SU-DHL-6 (cell line): ENCODE measurements around the gene OVCH2.
A peak's percentile ranks its signal among the peaks of the same experiment; 100 is the strongest.

Experiments
- H2AFZ ChIP-seq: fragments of 200-600 bp; sonication (generic); 2 replicates; pipeline ENCODE4 v1.6.1; 2014; ENCODE audit warnings: low read depth, mild to moderate bottlenecking, moderate library complexity, mixed read lengths, antibody characterized with exemption, low read length; ENCODE audit not compliant: severe bottlenecking
- H3F3A ChIP-seq: fragments of 200-600 bp; shearing (Covaris generic); 2 replicates; pipeline ENCODE4 v1.6.0; 2016; ENCODE audit warnings: antibody characterized with exemption, mild to moderate bottlenecking; ENCODE audit not compliant: insufficient read depth
- H3K27ac ChIP-seq: fragments of 200-600 bp; sonication (generic); 2 replicates; pipeline ENCODE4 v1.5.1; 2016; ENCODE audit warnings: low read depth, mild to moderate bottlenecking, low read length, moderate library complexity, mixed read lengths
- H3K27me3 ChIP-seq: fragments of 200-600 bp; sonication (generic), shearing (Covaris generic); 2 replicates; pipeline ENCODE4 v1.6.0; 2014; ENCODE audit warnings: mild to moderate bottlenecking, low read length
- H3K36me3 ChIP-seq: fragments of 200-600 bp; sonication (generic); 2 replicates; pipeline ENCODE4 v1.6.1; 2014; ENCODE audit warnings: mild to moderate bottlenecking, low read length, mixed read lengths
- H3K4me2 ChIP-seq: fragments of 300-600, 200-600 bp; shearing (Covaris generic), sonication (generic); 2 replicates; pipeline ENCODE4 v1.6.0; 2014; ENCODE audit warnings: low read length, low read depth, mild to moderate bottlenecking; ENCODE audit not compliant: poor library complexity, severe bottlenecking
- H3K4me3 ChIP-seq: fragments of 200-600 bp; sonication (generic); 2 replicates; pipeline ENCODE4 v1.5.1; 2014; ENCODE audit warnings: antibody characterized with exemption, low read length, mild to moderate bottlenecking, mixed read lengths; ENCODE audit not compliant: insufficient read depth, poor library complexity, severe bottlenecking
- H3K79me2 ChIP-seq: fragments of 200-600 bp; sonication (generic); 2 replicates; pipeline ENCODE4 v1.6.1; 2014; ENCODE audit warnings: mild to moderate bottlenecking, low read length, moderate library complexity; ENCODE audit not compliant: insufficient read depth
- H3K9ac ChIP-seq: fragments of 200-600 bp; sonication (generic); 2 replicates; pipeline ENCODE4 v1.7.0; 2014; ENCODE audit warnings: mild to moderate bottlenecking, low read length
- H3K9me2 ChIP-seq: fragments of 200-600 bp; sonication (generic); replicated peaks from 2 replicates; pipeline ENCODE4 v1.6.1; 2014; ENCODE audit warnings: low read length; ENCODE audit not compliant: insufficient read depth
- H3K9me3 ChIP-seq: fragments of 200-600 bp; sonication (generic); 2 replicates; pipeline ENCODE4 v1.6.1; 2014; ENCODE audit warnings: low read length, mixed read lengths; ENCODE audit not compliant: insufficient read depth
- H4K20me1 ChIP-seq: fragments of 200-600 bp; sonication (generic); 2 replicates; pipeline ENCODE4 v1.6.1; 2014; ENCODE audit warnings: low read depth, mild to moderate bottlenecking, antibody characterized with exemption, low read length, moderate library complexity, mixed read lengths
- CTCF ChIP-seq: fragments of 200-600 bp; sonication (generic); IDR thresholded peaks from one replicate; pipeline ENCODE4 v1.5.1; 2017; ENCODE audit warnings: antibody characterized with exemption, mild to moderate bottlenecking, low read length, moderate library complexity; ENCODE audit not compliant: insufficient read depth, poor library complexity, severe bottlenecking
- EZH2phosphoT487 ChIP-seq: fragments of 200-600 bp; sonication (generic), shearing (Covaris generic); conservative IDR thresholded peaks from 2 replicates; pipeline ENCODE4 v1.6.1; 2018; ENCODE audit warnings: mild to moderate bottlenecking, antibody characterized with exemption, low read length, moderate library complexity, mixed read lengths

OVCH2 gene

GRCh38 chr11:7703740-7704139 lies 2.5 kb downstream of the OVCH2 start:
- H3K4me2 ChIP-seq, result no peak overlapping the region
- H3K27ac ChIP-seq, result no peak overlapping the region
- no peak overlapping the region for H3K4me3 ChIP-seq
- H3K9me3 ChIP-seq, result no peaks in the 10 kb centered on the region
- H3K79me2 ChIP-seq, result no peaks in the 10 kb centered on the region
- H3K9ac ChIP-seq, result no peak overlapping the region
- H4K20me1 ChIP-seq, result no peaks in the 10 kb centered on the region
- no peaks in the 10 kb centered on the region for H3F3A ChIP-seq
- no peaks in the 10 kb centered on the region for H3K9me2 ChIP-seq
- H3K27me3 ChIP-seq, result no peaks in the 10 kb centered on the region
- no peaks in the 10 kb centered on the region for H3K36me3 ChIP-seq
- TF ChIP-seq CTCF (no peak), EZH2phosphoT487 (no peak)
- no peak overlapping the region for H2AFZ ChIP-seq

- H3K27ac ChIP-seq, result no peak overlapping the region
- H3K27me3 ChIP-seq, result no peaks in the 10 kb centered on the region
- H3K9ac ChIP-seq, result no peak overlapping the region
- no peaks in the 10 kb centered on the region for H3F3A ChIP-seq
- TF ChIP-seq EZH2phosphoT487, result no peak
- no peak for TF ChIP-seq CTCF
- no peaks in the 10 kb centered on the region for H3K79me2 ChIP-seq
- H3K4me2 ChIP-seq, result no peak overlapping the region
- no peaks in the 10 kb centered on the region for H3K9me3 ChIP-seq
- H3K9me2 ChIP-seq, result no peaks in the 10 kb centered on the region
- H3K36me3 ChIP-seq, result no peaks in the 10 kb centered on the region
- no peak overlapping the region for H3K4me3 ChIP-seq
- no peak overlapping the region for H2AFZ ChIP-seq
- H4K20me1 ChIP-seq, result no peaks in the 10 kb centered on the region
These were observed 9.9 kb downstream of the OVCH2 start for GRCh38 chr11:7696424-7696823.

- Histone ChIP-seq H3K27me3 (no peaks in the 10 kb centered on the region), H3K27ac (no peak overlapping the region), H3K79me2 (no peaks in the 10 kb centered on the region), H3K9ac (no peak overlapping the region), H4K20me1 (no peaks in the 10 kb centered on the region), H2AFZ (peak overlapping the region; percentile 49), H3K9me3 (no peaks in the 10 kb centered on the region), H3F3A (no peaks in the 10 kb centered on the region), H3K4me2 (peak overlapping the region; percentile 20), H3K9me2 (no peaks in the 10 kb centered on the region), H3K36me3 (no peaks in the 10 kb centered on the region), H3K4me3 (no peak overlapping the region)
- TF ChIP-seq CTCF (no peak), EZH2phosphoT487 (0 out of 2 replicates have a peak, but pooled peaks have one; percentile 30)
These were observed 12.0 kb downstream of the OVCH2 start for GRCh38 chr11:7694235-7694634.
